ENCODE results near the gene FIP1L1.

GRCh38 chr4:53465281-53465680, 87.8 kb downstream of the FIP1L1 start:
- TF ChIP-seq, protein P1, sequence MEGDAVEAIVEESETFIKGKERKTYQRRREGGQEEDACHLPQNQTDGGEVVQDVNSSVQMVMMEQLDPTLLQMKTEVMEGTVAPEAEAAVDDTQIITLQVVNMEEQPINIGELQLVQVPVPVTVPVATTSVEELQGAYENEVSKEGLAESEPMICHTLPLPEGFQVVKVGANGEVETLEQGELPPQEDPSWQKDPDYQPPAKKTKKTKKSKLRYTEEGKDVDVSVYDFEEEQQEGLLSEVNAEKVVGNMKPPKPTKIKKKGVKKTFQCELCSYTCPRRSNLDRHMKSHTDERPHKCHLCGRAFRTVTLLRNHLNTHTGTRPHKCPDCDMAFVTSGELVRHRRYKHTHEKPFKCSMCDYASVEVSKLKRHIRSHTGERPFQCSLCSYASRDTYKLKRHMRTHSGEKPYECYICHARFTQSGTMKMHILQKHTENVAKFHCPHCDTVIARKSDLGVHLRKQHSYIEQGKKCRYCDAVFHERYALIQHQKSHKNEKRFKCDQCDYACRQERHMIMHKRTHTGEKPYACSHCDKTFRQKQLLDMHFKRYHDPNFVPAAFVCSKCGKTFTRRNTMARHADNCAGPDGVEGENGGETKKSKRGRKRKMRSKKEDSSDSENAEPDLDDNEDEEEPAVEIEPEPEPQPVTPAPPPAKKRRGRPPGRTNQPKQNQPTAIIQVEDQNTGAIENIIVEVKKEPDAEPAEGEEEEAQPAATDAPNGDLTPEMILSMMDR (IDR thresholded peaks at IDR 0.05) = no peak
- no peak for TF ChIP-seq HDAC2 (IDR thresholded peaks at IDR 0.05)
- TF ChIP-seq POLR2A (IDR thresholded peaks at IDR 0.05; ENCODE audit: low read length) = no peak
- TF ChIP-seq RNF2 (IDR thresholded peaks at IDR 0.05; ENCODE audit: borderline replicate concordance, low read depth) = no peak
- TF ChIP-seq POLR2AphosphoS2 (conservative IDR thresholded peaks at IDR 0.05; ENCODE audit: low read length) = no peak
- no peak for TF ChIP-seq RAD21 (conservative IDR thresholded peaks at IDR 0.05 in 1 of 2, IDR thresholded peaks at IDR 0.05 in 1 of 2)
- TF ChIP-seq PBX3 (IDR thresholded peaks at IDR 0.05) = no peak
- TF ChIP-seq HES2 (IDR thresholded peaks at IDR 0.05) = no peak
- no peak for TF ChIP-seq RFX5 (IDR thresholded peaks at IDR 0.05)
- TF ChIP-seq HOXB5 (CRISPR knock-in tag; IDR thresholded peaks at IDR 0.05) = no peak
- TF ChIP-seq EP300 (IDR thresholded peaks at IDR 0.05) = no peak
- no peak for TF ChIP-seq NR3C1 (IDR thresholded peaks at IDR 0.05)
- no peak for TF ChIP-seq REST (IDR thresholded peaks at IDR 0.05)
- no peak for TF ChIP-seq JUNB (IDR thresholded peaks at IDR 0.05)
